Measurements from ENCODE around the gene ZBTB3.
A peak's percentile ranks its signal among the peaks of the same experiment; 100 is the strongest.
"Not testable (repeated sequence)": the region's sequence is repeated elsewhere in the genome, so short reads cannot be mapped to it uniquely, and the experiment has no call there.

The ZBTB3 gene

GRCh38 chr11:62713343-62713742, 40.6 kb downstream of the ZBTB3 start:
- DNase-seq: no peak

DNA sequence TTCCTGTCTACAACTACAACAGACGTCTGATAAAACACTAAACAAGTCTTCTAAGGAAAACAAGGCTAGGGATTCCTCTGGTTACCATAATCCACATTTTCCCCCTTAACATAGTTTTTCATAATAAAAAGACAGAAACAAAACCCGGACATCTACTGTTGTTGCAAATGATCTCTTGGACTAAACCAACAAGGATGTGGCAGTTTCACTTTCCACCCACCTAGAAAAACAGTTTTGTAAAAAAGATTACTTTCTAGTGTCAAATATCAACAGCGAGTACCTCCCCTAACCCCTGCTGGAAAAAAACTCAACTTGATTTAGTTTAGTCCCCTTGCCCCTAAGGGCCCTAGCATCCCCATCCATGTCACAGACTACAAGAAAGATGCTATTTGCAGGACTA, 41.1 kb downstream of the ZBTB3 start:
- no peak for DNase-seq

DNA sequence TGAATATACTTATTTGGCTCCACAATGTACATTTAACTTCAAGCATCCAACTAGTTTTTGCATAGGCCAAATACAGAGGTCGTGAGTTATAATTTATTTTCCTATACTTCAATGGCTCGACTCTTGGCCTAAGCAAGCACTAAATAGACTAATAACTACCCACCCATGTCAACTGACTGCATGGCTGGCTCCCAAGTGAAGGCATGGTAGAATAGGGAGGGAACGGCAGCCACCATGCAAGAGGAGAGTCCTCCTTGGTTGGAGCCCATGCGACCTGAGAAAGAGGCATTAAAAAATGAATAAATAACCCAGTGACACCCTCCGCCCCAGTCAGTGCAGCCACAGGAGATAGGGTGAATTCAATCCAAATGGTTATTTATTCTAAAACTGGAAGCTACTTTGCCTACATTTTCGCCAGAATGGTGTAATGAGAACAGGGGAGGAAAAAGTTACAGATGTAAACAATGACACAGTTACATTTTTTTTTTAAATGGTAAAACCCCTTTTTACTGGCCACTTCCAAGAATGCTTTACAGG, 41.6 kb downstream of the ZBTB3 start:
- DNase-seq: no peak

GRCh38 chr11:62710001-62710345, 44.0 kb downstream of the ZBTB3 start:
- DNase-seq: peak; percentile 26

GRCh38 chr11:62709247-62710000, 44.5 kb downstream of the ZBTB3 start:
- DNase-seq: peak; percentile 95

DNA sequence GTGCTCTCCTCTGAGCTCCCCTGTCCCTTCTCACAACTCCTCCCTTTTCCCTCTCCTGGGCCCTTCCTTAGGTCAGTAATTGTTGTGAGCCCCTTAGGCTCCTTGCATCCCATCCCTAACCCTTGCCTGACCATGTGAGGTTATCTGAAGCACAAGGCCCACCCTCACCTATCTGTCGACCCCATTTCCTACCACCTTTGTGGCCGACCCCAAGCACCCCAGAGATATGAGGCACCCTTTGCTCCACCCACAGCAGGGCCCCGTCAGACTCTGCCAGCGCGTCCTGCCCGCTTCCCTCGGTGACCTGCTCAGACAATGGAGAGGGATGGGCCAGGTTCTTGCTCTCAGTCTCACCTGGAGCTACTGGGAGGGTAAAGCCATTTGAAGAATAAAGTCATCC, 45.2 kb downstream of the ZBTB3 start:
- peak; percentile 32 for DNase-seq

DNA sequence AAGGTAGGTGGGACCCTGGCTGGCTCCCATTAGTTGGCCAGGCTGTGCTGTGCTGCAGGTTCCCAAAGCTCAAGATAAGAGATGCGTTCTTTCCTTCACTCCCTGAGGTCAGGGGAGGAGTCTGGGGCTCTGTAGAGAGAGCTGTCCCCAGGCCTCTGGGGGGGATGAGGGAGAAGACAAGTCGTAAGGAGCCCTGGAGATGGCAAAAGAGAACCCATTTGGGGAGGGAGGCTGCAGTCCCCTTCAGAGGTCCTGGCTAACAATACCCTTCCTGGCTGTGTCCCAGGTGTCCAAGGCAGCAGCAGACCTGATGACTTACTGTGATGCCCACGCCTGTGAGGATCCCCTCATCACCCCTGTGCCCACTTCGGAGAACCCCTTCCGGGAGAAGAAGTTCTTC, 45.6 kb downstream of the ZBTB3 start:
- DNase-seq: no peak

GRCh38 chr11:62707277-62707861, 46.6 kb downstream of the ZBTB3 start, which contains the start of the genes BSCL2 and GNG3:
BSCL2 (minus strand) TSS chr11:62707424; CDS start chr11:62707195, 229 bp downstream.
GNG3 (plus strand) TSS chr11:62707676; CDS start chr11:62708296, 620 bp downstream.
- no peak for DNase-seq

DNA sequence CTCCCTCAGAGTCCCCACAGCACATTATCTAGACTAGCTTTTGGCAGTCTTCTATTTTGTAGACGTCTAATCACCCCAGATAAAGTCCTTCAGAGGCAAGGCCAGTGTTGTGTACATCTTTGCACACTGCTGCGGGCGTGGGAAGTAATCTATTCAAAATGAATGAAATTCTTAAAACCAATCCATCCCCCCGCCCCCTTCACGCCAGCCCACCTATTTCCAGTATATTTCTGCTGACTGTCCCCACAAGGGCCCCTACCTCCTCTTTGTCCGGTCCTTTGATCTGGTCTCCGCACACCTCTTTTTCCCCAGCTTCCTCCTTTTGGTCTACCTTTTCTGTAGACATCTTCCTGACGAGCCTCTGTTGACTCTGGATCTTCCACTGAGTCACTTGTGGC, 47.1 kb downstream of the ZBTB3 start:
- no peak for DNase-seq

DNA sequence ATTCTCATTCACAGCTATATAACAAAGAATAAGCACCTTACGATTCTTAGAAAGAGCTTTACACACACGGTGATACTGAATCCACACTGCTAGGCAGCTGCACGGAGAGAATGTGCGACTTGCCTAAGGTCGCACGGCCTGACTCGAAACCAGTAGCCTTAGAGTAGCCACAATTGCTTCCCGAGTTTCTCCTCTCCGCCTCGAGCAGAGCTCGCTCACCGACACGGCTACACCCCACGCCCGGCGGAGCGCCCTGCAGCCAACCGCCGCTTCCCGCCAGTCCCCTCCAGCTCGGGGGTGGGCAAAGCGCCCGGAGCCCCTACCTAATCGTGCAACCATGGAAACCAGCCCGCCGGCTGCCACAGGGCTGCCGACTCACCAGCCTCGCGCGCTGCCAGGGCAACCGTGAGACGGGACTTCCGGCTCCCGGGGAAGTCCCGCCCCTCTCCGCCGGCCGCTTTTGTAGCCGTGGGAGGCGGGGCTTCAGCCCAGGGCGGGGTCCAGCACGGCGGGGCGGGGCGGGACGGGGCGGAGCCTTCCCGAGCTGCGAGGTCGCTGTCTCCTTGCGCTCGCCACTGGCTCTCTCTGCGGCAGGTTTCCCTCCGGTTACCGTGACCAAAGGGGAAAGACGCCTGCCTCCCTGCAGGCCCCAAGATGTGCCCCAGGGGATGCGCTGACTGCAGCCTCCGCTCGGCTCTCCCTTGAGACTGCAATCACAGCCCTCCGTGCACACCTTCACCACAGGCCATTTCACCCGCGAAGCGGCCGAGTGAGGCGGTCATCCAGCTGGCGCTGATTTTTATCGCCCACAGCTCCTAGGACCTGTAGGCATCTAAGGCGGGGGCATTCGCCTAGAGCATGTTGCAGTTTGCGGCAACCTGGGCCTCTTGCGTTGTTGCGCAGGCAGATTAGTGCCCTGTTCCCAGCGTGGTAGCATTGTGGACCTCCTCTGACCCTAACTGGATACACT, 47.8 kb downstream of the ZBTB3 start:
- DNase-seq: peak; percentile 94

DNA sequence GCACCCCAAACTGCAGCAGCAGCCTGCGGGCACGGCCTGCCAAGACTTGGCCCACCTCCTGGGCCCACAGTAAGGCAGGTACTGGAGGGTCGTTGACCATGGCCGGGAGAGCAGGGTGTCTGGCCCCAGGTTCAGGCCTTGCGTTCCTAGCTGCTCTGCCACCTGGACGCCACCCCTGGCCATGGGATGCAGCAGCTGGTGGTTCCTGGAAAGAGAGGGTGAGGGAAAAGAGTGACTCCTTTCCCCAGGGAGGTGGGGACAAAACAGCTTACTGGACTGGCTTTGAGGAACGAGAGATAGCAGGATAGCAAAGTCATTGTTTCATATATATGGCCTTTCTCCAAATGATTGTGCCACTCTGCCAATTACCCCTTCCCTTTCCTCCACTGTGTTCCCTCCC, 48.5 kb downstream of the ZBTB3 start:
- no peak for DNase-seq

GRCh38 chr11:62703921-62704320, 50.0 kb downstream of the ZBTB3 start:
- not testable (repeated sequence) for DNase-seq

- no peak for DNase-seq
Observed at GRCh38 chr11:62702246-62702645, 51.7 kb downstream of the ZBTB3 start.

Data from activated T-cell treated with anti-CD3 and anti-CD28 coated beads for 4 hours (primary cell).